Tibial nerve (tissue), 4 donors: Measurements from ENCODE around the gene PCBP3.

Experiments used
- EP300 ChIP-seq, 2 donors: sonication (generic); formaldehyde crosslinking; IDR thresholded peaks; one replicate each; pipeline ENCODE4 v1.6.1; 2017; ENCODE audit warnings: antibody characterized with exemption in 2 of 2, mild to moderate bottlenecking in 1 of 2
- POLR2A ChIP-seq, 2 donors: fragments of 450-650 bp; IDR thresholded peaks; one replicate each; pipeline ENCODE4 v1.6.1; 2017; ENCODE audit warnings: antibody characterized with exemption in 2 of 2, mild to moderate bottlenecking in 2 of 2, moderate library complexity in 2 of 2
- TF ChIP-seq, protein P1 (sequence below), 5 experiments: fragments of 200-600 bp in 3 of 5; fragments of 450-650 bp in 2 of 5; sonication (generic) in 3 of 5; IDR thresholded peaks; one replicate each; pipeline ENCODE4 v1.5.1; 2016 to 2019; ENCODE audit warnings: antibody characterized with exemption in 5 of 5, mild to moderate bottlenecking in 3 of 5, moderate library complexity in 2 of 5

GRCh38 chr21:45941717-45942546, 298.4 kb downstream of the PCBP3 start:
- TF ChIP-seq, protein P1, sequence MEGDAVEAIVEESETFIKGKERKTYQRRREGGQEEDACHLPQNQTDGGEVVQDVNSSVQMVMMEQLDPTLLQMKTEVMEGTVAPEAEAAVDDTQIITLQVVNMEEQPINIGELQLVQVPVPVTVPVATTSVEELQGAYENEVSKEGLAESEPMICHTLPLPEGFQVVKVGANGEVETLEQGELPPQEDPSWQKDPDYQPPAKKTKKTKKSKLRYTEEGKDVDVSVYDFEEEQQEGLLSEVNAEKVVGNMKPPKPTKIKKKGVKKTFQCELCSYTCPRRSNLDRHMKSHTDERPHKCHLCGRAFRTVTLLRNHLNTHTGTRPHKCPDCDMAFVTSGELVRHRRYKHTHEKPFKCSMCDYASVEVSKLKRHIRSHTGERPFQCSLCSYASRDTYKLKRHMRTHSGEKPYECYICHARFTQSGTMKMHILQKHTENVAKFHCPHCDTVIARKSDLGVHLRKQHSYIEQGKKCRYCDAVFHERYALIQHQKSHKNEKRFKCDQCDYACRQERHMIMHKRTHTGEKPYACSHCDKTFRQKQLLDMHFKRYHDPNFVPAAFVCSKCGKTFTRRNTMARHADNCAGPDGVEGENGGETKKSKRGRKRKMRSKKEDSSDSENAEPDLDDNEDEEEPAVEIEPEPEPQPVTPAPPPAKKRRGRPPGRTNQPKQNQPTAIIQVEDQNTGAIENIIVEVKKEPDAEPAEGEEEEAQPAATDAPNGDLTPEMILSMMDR (IDR thresholded peaks at IDR 0.05): no peak
- TF ChIP-seq POLR2A (IDR thresholded peaks at IDR 0.05): no peak
- no peak for TF ChIP-seq EP300 (IDR thresholded peaks at IDR 0.05)
